HG03103 (cell line): Measurements from ENCODE around the gene PSMF1.

Source experiments
- ATAC-seq: cut with Tn5 transposase; IDR thresholded peaks from one replicate; pipeline ENCODE4 v1.9.1; 2021; ENCODE audit warnings: low read depth; ENCODE audit not compliant: unreplicated experiment

Gene PSMF1

DNA sequence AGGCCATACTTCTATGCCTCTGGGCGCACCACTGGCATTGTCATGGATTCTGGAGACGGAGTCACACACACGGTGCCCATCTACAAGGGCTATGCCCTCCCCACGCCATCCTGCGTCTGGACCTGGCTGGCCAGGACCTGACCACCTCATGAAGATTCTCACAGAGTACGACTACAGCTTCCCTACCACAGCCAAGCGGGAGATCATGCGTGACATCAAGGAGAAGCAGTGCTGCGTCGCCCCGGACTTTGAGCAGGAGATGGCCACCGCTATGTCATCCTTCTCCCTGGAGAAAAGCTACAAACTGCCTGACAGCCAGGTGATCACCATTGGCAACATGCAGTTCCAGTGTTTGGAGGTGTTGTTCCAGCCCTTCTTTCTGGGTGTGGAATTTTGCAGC lies 42.6 kb downstream of the PSMF1 start:
- ATAC-seq, result no peak

DNA sequence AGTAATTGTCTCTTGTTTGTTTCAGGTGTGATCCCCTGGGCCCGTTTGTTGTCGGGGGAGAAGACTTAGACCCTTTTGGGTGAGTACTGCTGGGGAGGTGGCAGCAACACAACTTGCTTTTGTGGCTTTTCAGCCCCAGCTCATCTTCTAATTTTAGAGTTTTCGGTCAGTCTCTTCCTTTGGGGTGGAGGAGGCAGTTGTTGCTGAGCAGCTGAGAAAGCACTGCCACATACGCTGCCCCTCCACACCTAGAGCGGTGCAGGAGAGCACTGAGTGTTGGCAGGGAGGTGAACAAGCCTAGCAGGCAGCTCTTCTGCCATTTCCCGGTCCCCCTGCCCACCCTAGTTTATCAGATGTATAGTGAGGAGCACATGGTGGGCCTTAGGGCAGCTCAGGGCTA lies 44.7 kb downstream of the PSMF1 start:
- ATAC-seq, result no peak

DNA sequence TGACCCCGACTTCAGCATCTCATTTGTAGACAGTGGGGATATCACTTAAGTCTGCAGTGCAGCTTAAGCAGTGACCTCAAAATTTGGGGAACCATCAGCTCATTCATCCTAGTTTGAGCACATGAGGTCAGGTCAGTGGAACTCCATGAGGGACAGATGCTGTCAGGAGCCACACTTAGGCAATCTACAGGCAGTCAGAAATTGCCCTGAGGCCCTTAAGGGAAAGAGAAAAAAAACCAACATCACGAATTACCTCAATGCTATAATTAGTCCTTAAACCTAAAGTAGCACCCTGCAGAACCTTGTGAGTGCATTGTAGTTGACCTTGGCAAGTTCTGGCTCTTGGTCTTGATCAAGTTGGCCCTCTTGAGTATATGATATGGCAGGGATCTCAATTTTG lies 45.3 kb downstream of the PSMF1 start:
- ATAC-seq, result no peak

DNA sequence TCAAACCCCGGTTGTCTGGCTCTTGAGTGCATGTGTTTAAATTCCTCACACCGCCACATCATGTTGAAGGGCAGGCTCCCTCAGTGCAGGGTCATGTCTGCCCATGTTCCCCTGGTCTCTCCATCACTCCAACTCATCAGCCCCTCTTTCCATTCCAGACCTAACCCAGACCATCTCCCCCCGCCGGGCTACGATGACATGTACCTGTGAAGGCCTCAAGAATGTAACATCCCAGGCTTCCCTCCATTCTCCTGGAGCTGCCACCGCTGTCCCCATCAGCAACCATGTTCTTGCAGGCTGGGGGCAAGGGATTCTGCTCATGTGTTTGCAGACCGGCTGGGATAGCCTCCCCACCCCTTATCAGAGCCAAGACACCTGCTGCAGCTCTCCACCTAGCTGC lies 46.5 kb downstream of the PSMF1 start:
- no peak for ATAC-seq

DNA sequence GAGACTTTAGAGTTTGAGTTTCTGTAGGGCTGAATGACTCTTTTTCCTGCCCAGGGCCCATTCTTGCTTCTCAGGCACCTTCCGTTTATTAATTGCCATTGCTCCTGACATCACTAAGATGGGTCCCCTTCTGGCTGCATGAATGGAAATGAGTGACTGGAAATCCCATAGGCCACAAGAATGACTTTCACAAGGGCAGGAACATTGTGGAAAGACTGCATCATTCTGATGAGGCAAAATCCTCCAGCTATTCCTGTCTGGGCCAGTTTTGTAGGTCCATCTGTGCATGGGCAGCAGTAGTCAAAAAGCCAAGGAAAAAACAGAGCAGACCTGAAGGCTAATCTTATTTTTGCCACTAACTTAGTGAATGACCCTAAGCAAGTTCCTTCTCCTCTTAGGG lies 47.1 kb downstream of the PSMF1 start:
- ATAC-seq, result no peak

DNA sequence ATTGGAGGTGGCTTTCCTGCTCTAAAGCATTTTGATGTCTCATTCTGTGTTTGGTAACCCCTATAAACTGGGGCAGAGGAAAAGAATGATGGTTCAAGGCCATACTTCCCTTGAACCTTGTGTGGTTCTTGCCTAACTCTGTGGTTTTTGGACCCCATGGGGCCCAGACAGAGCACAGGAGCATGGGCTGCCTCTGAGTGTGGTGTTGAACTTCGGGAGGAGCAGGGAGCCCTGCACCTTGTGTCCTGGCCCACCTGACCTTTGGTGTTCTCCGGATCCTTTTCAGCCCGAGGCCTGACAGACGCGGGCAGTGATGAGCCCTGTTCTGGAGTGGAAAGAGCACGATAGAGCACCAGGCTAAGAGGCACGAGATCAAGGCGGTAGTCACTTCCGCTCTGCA lies 47.5 kb downstream of the PSMF1 start:
- no peak for ATAC-seq

DNA sequence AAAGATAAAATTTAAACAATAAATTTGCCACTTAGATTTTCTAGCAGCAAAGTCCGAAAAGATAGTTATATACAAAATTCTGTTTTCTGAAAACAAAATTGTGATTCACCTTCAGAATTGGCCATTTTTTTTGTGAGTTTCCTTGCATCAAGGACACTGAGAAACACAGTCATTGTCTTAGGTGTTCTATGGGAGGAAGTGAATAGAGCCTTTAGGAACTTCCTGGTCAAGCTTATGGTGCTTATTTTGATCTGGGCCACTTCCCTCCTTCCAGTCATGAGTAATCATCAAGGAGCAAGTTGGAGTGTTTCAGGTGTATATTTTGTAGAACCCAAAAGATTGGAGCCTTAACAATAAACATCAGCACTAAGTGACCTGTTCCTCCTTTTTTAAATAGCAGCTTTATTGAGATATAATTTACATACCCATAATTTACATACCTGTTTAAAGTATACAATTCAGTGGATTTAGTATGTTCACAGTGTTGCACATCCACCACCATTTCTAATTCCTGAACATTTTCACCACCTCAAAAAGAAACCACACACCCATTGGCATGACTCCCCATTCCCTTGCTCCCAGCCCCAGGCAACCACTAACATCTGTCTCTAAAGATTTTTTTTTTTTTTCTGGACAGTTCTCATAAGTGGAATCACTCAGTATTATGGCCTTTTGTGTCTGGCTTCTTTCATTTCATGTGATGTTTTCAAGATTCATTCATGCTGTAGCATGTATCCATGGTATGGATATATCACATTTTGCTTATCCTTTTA lies 48.7 kb downstream of the PSMF1 start:
- ATAC-seq, result no peak

DNA sequence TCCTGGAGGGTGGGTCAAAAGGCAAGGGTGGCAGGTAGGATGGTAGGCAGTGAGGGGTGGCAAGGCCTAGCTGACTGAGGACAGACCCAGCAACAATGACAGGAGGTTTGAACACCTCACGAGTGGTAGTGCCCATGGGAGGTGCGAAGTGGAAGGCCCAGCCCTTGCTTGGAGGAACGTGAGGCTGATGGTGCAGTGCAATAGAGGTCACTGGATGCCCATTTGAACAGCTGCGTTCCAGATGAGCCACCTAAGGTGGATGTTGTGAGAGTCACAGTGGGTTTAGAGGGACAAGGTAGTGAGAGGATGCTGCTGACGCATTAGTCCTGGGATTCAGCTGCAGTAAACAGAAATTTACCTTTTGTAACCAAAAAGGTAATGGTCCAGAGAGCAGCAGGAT lies 50.8 kb downstream of the PSMF1 start:
- no peak for ATAC-seq

DNA sequence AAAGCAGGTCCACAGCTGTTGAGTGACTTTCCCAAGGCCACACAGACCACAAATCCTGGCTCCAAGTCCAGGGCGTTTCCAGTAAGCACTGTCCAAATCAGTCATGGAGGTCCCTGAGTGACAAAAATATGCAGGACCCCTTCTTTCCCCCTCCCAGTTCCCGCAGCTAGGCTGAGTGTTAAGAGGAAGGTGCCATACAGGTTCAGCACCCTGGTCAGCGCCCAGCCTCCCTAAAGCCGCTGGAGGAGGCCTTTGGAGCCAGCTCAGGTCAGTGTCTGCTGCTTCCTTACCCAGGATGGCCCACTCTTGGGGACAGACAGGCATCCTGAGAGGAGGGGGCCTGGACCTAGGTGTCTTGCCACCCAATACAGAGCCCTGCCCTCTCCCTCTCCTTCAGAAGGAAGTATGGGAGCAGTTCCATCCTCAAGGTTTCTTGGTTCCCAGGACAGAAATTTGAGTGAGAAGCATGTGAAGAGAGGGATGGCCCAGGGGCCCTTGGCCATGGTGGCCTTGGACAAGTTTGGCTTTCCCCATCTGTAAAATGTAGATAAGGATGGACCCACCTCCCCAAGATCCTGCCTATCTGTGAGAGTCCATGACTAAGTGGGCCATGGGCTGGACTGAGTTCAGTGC lies 53.2 kb downstream of the PSMF1 start:
- no peak for ATAC-seq

DNA sequence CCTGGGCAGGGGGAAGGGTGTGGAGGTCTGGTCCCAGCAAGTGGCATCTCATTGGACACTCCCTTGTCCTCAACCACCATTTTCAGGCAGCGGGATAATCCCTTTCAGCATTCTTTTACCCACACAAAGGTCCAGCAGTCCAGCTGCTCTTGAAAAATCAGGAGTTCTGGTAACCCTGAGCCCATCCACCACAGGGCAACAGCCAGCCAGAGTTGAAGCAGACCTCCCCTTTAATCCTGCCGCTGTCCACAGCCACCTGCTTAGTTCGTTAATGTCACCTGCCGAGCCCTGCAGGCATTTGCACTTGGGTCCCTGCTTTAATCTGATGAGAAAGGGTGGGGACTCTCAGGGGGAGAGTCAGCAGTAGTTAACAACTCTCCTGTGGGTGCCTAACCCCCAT lies 55.3 kb downstream of the PSMF1 start:
- ATAC-seq, result no peak

DNA sequence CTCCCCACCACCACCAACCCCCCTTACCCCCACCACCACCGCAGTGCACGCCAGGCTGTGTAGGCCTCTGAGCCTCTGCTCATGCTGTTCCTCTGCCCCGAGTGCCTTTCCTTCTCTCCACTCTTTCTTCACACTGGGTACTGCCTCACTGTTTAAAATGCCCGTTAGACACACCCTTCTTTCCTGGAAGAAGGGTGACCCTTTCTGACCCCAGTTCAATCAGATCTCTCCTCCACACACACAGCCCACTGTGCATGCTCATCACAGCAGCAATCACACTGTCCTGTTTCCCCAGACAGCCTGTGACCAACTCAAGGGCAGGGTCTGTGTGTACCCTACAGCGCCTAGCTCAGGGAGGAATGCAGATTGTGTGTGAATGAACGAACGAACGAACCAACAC lies 56.4 kb downstream of the PSMF1 start:
- no peak for ATAC-seq

DNA sequence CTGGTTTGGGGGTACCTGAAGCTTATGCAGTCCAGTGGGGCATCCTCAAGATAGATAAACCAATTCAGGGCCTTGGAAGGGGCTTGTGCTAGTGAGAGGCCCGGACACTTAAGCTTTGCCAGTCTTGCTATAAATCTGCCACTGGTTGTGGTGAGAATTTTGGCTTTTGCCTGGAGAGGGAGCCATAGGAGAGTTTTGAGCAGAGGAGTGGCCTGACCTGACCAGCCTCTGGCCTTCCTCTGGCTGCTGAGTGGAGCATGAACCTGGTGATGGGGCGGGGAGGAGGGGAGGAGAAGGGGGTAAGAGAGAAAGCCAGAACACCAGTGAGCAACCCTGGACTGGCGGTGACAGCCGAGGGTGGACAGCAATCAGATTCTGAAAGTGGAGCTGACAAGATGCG lies 59.3 kb downstream of the PSMF1 start:
- no peak for ATAC-seq

DNA sequence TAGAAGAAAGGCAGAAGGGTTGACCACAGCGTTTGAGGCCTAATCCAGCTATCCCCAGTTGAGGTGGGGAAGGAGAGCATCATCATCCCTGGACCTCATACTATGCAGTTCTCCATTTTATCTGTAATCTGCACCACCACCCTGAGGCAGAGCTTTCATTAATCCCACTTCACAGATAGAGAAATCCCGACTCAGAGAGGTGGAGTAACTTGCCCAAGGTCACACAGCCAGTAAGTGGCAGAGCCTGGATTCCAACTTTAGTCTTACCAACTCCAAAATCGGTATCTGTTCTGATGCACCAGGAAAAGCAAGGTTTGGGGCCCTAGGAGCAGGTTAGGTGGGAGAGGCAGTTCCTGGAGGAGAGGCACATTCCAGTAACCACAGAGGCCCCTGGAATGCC lies 59.7 kb downstream of the PSMF1 start:
- no peak for ATAC-seq

DNA sequence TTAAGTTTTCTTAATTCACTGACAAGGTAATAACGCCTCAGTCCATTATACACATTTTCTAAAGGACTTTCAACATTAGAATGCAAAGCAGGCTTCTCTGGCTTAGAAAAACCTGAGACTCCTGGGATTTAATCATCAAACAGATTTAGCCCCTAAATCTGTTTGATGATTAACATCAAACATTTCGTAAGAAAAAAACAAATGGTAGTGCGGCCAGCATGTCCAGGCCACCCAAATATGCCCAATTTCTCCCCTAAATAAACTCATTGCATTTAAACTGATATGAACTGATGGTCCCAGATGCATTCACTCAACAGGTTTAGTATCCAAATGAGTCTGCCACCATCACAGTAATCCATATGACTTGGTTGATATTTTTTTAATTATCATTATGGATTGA lies 60.2 kb downstream of the PSMF1 start:
- no peak for ATAC-seq

DNA sequence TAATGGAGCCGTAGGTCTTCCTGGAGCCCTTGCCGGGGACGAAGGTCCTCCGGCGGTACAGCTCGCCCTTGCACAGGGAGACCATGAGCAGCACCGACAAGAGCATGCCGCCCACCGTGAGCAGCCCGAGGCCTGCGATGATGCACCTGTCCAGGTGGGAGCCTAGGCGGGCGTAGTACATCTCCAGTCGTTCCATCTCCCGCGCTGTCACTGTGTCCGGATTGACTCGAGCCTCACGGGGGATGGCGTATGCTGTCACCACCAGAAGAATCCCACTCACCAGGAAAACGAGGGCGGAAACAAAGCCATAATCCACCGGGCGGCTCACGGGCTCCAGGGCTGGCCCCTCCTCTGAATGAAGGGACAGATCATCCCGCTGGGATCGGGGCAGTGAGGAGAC lies 62.5 kb downstream of the PSMF1 start:
- no peak for ATAC-seq

DNA sequence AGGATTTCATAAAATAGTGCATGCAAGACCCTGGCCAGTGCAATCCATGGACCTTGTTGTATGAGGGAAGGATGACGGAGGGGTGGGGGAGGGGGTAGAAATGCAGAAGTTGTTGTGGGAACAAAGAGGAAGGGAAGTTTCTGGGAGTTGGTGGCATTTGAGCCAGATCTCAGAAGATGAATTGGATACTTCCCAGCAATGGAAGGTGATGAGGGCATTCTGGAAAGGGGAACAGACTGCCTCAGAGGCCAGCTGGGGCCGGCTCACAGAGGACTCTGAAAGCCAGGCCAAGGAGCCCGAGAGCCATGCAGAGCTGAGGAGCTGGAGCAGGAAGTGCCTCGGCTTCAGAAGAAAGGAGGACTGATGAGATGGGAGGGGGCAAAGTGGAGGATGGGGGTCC lies 63.7 kb downstream of the PSMF1 start:
- no peak for ATAC-seq

DNA sequence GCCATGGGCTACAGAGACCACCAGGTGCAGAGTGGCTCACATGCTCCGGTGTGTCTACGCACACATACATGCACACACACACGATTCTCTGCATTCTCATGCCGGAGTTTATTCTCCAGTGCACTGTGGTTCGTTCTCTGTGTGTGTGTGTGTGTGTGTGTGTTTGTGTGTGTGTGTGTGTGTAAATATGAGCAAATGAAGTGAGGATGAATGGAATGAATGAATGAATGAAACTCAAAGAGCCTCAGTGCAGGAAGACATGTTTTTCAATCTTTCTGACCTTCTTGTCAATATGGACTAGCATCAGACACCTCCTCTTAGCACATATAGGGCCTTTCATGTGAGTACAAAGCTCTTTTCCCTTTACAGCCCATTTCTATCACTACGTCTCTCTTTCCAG lies 64.8 kb downstream of the PSMF1 start:
- no peak for ATAC-seq

DNA sequence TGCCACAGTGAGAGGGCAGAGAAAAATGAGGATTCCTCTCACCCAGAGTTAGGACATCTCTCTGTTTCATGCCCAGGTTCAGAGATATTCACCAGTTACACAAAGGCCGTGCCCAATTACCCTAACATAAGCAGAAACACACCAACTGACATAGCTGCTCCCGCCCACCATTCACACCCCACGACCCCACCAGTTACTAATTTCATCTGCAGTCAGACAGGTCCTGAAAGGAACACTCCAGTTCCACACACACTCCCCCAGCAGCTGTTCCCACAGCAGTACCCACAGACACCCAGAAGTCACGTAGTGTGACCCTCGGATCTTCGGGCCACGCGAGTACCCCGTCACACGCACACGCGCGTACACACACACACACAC lies 65.8 kb downstream of the PSMF1 start:
- no peak for ATAC-seq

DNA sequence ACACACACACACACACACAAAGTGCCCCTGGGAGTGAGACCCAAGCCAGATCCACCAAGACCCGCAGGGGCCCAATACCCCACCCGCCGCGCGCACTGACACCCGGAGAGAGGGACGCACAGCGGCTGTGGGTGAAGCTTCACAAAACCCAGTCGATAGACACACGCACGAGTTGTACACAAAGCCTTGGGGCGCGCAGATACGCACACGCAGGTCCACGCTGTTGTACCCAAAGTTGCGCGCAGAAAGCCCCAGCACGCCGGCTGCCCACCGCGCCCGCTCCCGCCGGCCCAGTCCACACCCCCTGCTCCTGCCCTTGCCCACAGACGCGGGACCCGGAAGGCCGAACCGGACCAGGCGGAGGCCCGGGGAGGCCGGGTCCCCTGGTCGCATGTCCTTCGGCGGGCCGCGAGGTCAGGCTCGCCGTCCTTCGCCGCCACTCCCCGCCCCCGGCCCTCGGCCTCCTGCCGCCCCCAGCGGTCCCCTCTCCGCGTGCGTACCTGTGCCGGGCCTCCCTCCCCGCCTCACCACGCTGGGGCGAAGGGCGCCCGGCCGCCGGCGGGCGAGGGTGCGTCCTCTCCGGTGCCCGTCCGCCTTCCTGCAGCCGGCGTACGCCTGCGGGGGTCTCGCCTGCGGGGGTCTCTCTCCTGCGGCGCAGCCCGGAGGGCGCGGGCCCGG lies 66.4 kb downstream of the PSMF1 start, which contains the start of gene TMEM74B:
TMEM74B (minus strand) TSS at position 344 of the 678 bp plus-strand sequence. CDS start 1,180 bp downstream, outside the sequence.
- ATAC-seq, result no peak

DNA sequence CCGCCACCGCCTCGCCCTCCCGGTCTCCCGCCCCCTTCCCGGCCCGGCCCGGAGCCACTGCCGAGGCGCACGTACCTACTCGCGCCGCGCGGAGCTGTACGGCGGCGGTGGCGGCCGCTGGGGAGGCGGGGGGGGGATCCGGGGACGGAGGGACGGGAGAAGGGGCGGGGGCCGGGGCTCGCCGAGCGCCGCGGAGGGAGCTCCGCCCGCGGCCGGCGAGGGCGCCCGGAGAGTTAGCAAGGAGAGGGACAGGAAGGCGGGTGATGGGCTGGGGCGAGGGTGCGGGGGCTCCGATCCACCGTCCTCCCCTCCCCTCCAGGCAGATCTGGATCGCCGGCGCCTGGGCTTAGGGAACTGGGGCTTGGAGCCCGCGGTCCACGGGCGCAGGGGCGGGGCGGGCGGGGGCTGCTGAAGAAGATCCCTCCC lies 66.9 kb downstream of the PSMF1 start:
- ATAC-seq, result no peak

DNA sequence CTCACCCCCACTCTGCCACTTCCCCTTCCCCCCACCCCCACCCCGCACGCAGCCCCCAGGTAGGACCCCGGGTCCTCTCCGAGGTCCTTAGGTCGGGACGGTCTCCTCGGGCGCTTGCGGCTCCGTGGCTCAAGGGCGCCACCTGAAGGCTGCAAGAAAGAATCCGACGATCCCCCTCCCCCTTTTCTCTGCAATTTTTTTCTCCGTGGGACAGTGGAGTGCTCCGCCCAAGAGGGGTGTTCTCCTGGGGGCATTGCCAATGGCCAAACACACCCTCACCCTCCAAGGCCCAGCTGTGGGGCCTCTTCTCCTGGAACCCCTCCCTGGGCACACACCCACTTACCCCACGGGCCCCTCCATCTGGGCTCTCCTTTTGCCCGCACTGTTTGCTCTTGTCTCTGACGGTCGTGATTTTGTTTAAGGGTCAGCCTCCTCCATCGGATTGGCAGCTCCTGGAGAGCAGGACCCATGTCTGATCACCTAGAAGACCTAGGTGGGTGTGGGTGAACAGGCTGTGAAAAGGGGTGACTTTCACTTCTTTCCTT lies 67.5 kb downstream of the PSMF1 start:
- ATAC-seq, result no peak
